Esophagus muscularis mucosa (tissue), 4 donors: ENCODE measurements around the gene SLC30A2. TPM values are rescaled to one million over a fixed set of nuclear protein-coding genes. Genes with fewer than 3 reads are reported as not detected.

Experiments used
- DNase-seq: peaks from one replicate; pipeline ENCODE4 v3.0.0-alpha.2; 2017; ENCODE audit errors: extremely low spot score
- H3K27ac ChIP-seq, 4 donors: fragments of 200-600 bp; sonication (generic); replicated peaks in 1 of 4; 1 replicate in 3 of 4; 2 replicates in 1 of 4; pipeline ENCODE4 v1.5.1; 2016 to 2019; ENCODE audit warnings: mild to moderate bottlenecking in 1 of 4
- H3K27me3 ChIP-seq, 4 donors: fragments of 200-600 bp; sonication (generic); one replicate each; pipeline versions ENCODE4 v1.5.1 to v1.6.0; 2016 to 2019
- H3K36me3 ChIP-seq, 4 donors: fragments of 200-600 bp; sonication (generic); one replicate each; pipeline ENCODE4 v1.5.1; 2016 to 2019
- H3K4me1 ChIP-seq, 4 donors: fragments of 200-600 bp; sonication (generic); one replicate each; pipeline ENCODE4 v1.5.1; 2016 to 2019
- H3K4me3 ChIP-seq, 4 donors: fragments of 200-600 bp; sonication (generic); 1 replicate in 2 of 4; 2 replicates in 2 of 4; pipeline ENCODE4 v1.5.1; 2016 to 2019; ENCODE audit warnings: mild to moderate bottlenecking in 4 of 4, moderate library complexity in 1 of 4
- H3K9me3 ChIP-seq, 4 donors: fragments of 200-600 bp; sonication (generic); 1 replicate in 3 of 4; 2 replicates in 1 of 4; pipeline ENCODE4 v1.5.1; 2016 to 2019
- CTCF ChIP-seq, 3 experiments: fragments of 200-600 bp in 2 of 3; fragments of 450-650 bp in 1 of 3; sonication (generic) in 2 of 3; IDR thresholded peaks; one replicate each; pipeline ENCODE4 v1.5.1; 2017 to 2019; ENCODE audit warnings: antibody characterized with exemption in 3 of 3, mild to moderate bottlenecking in 2 of 3, moderate library complexity in 1 of 3
- EP300 ChIP-seq: sonication (generic); formaldehyde crosslinking; IDR thresholded peaks from one replicate; pipeline ENCODE4 v1.6.1; 2017; ENCODE audit warnings: antibody characterized with exemption
- POLR2A ChIP-seq: fragments of 450-650 bp; IDR thresholded peaks from one replicate; pipeline ENCODE4 v1.6.1; 2017; ENCODE audit warnings: antibody characterized with exemption, moderate library complexity, mild to moderate bottlenecking, low read depth
- POLR2AphosphoS5 ChIP-seq, 2 donors: sonication (generic); formaldehyde crosslinking; IDR thresholded peaks; one replicate each; pipeline ENCODE4 v1.6.1; 2017; ENCODE audit warnings: antibody characterized with exemption in 2 of 2
- WGBS: methylation state at CpG from one replicate; pipeline ENCODE4 v1.1.5; 2018; 5-methylcytosine and 5-hydroxymethylcytosine counted together
- intact Hi-C: fragments of 100-400 bp; cut with DNase I; formaldehyde crosslinking; loops from one replicate; pipeline ENCODE4 v1.15.1; 2023
- total RNA-seq, 4 donors: library from RNA; depleted of rRNA; stranded (reverse); fragments of >200 nt; gene quantifications; one replicate each; pipeline versions ENCODE4 v1.1.0 to v1.2.1, GENCODE V29; 2016

The SLC30A2 gene
- total RNA-seq, 4 donors from 2014 or later = 0.17 TPM; not detected in 3

GRCh38 chr1:26031611-26032220 is 14.2 kb downstream of the SLC30A2 start:
- no peaks in the 10 kb centered on the region for H3K36me3 ChIP-seq
- H3K27ac ChIP-seq = no peak overlapping the region
- no peaks in the 10 kb centered on the region for H3K9me3 ChIP-seq
- peaks cover 0 to 23% (median 0%) of the 10 kb centered on the region in 4 donors for H3K27me3 ChIP-seq
- H3K4me1 ChIP-seq = peaks cover 13 to 21% (median 17%) of the 10 kb centered on the region in 4 donors
- WGBS = 79% methylated on average over 3 of the region's 3 CpGs
- TF ChIP-seq POLR2AphosphoS5 (IDR thresholded peaks at IDR 0.05) (no peak), POLR2A (no peak)
- intact Hi-C loops = no loop called here
- DNase-seq = no peak
- H3K4me3 ChIP-seq = no peak overlapping the region

- Histone ChIP-seq H3K36me3 (no peaks in the 10 kb centered on the region), H3K27me3 (peaks cover 0 to 18% (median 0%) of the 10 kb centered on the region in 4 donors), H3K4me1 (peaks cover 10 to 16% (median 12%) of the 10 kb centered on the region in 4 donors), H3K27ac (no peak overlapping the region), H3K9me3 (no peaks in the 10 kb centered on the region), H3K4me3 (no peak overlapping the region)
- WGBS = 93% methylated on average over 3 of the region's 4 CpGs
- TF ChIP-seq CTCF (IDR thresholded peaks at IDR 0.05) (no peak), POLR2AphosphoS5 (IDR thresholded peaks at IDR 0.05) (no peak), EP300 (no peak), POLR2A (no peak)
- intact Hi-C loops = no loop called here
- DNase-seq = no peak
Observed at GRCh38 chr1:26031196-26031595, 14.7 kb downstream of the SLC30A2 start.

GRCh38 chr1:26029864-26030481 is 15.9 kb downstream of the SLC30A2 start:
- intact Hi-C loops = no loop called here
- 92% methylated on average over 7 of the region's 7 CpGs for WGBS
- DNase-seq = no peak

GRCh38 chr1:26029054-26029863 is 16.7 kb downstream of the SLC30A2 start:
- Histone ChIP-seq H3K36me3 (no peaks in the 10 kb centered on the region), H3K4me3 (no peak overlapping the region), H3K4me1 (peaks cover 0 to 2% (median under 1%) of the 10 kb centered on the region in 4 donors), H3K9me3 (no peaks in the 10 kb centered on the region), H3K27me3 (peaks cover 0 to 18% (median 0%) of the 10 kb centered on the region in 4 donors), H3K27ac (no peak overlapping the region)
- no peak for DNase-seq
- WGBS = 80% methylated on average over 15 of the region's 15 CpGs
- intact Hi-C loops = no loop called here
- TF ChIP-seq POLR2AphosphoS5 (IDR thresholded peaks at IDR 0.05) = no peak
- TF ChIP-seq POLR2A = no peak
- no peak for TF ChIP-seq CTCF (IDR thresholded peaks at IDR 0.05)
- no peak for TF ChIP-seq EP300

More at GRCh38 chr1:26029864-26030481, 15.9 kb downstream of the SLC30A2 start:
- Histone ChIP-seq H3K9me3 (no peaks in the 10 kb centered on the region), H3K27ac (no peak overlapping the region), H3K36me3 (no peaks in the 10 kb centered on the region), H3K4me3 (no peak overlapping the region), H3K27me3 (peaks cover 0 to 18% (median 0%) of the 10 kb centered on the region in 4 donors), H3K4me1 (peaks cover 6 to 8% (median 7%) of the 10 kb centered on the region in 4 donors)
- TF ChIP-seq CTCF (IDR thresholded peaks at IDR 0.05) (no peak), EP300 (no peak), POLR2A (no peak), POLR2AphosphoS5 (IDR thresholded peaks at IDR 0.05) (no peak)

- intact Hi-C loops = no loop called here
- H3K27me3 ChIP-seq = peaks cover 0 to 15% (median 0%) of the 10 kb centered on the region in 4 donors
- no peaks in the 10 kb centered on the region for H3K36me3 ChIP-seq
- no peak overlapping the region for H3K27ac ChIP-seq
- no peak for DNase-seq
- no peak for TF ChIP-seq CTCF (IDR thresholded peaks at IDR 0.05)
- no peak for TF ChIP-seq POLR2AphosphoS5 (IDR thresholded peaks at IDR 0.05)
- no peak for TF ChIP-seq EP300
- TF ChIP-seq POLR2A = no peak
- H3K9me3 ChIP-seq = no peaks in the 10 kb centered on the region
- H3K4me1 ChIP-seq = peaks cover 0 to 2% (median 0%) of the 10 kb centered on the region in 4 donors
- 89% methylated on average over 6 of the region's 8 CpGs for WGBS
- H3K4me3 ChIP-seq = no peak overlapping the region
Observed at GRCh38 chr1:26028490-26028980, 17.4 kb downstream of the SLC30A2 start.
